Measurements from ENCODE around the gene ERN1. TPM values are rescaled to one million over a fixed set of nuclear protein-coding genes. Genes with fewer than 3 reads are reported as not detected.

Gene ERN1
- total and polyA plus RNA-seq, 2 of the 13 experiments (the other 11 are each of a cell fraction or from before 2014, with no cell fraction given) = 6.0 to 12.7 TPM

GRCh38 chr17:64178011-64178825, 48.3 kb upstream of the ERN1 start (continued):
- TF ChIP-seq THAP9 (CRISPR knock-in tag; IDR thresholded peaks at IDR 0.05; ENCODE audit: borderline replicate concordance) = no peak; the same call in 1 of the 2 replicates
- TF ChIP-seq, protein P1, sequence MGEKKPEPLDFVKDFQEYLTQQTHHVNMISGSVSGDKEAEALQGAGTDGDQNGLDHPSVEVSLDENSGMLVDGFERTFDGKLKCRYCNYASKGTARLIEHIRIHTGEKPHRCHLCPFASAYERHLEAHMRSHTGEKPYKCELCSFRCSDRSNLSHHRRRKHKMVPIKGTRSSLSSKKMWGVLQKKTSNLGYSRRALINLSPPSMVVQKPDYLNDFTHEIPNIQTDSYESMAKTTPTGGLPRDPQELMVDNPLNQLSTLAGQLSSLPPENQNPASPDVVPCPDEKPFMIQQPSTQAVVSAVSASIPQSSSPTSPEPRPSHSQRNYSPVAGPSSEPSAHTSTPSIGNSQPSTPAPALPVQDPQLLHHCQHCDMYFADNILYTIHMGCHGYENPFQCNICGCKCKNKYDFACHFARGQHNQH (CRISPR knock-in tag; IDR thresholded peaks at IDR 0.05) = peak; percentile 76
- TF ChIP-seq ZNF839 (CRISPR knock-in tag; IDR thresholded peaks at IDR 0.05; ENCODE audit: borderline replicate concordance) = no peak
- TF ChIP-seq SIX1 (CRISPR knock-in tag; IDR thresholded peaks at IDR 0.05; ENCODE audit: borderline replicate concordance) = peak; percentile 85
- no peak for TF ChIP-seq JARID2 (CRISPR knock-in tag; IDR thresholded peaks at IDR 0.05; ENCODE audit: insufficient replicate concordance)
- TF ChIP-seq, protein P2, sequence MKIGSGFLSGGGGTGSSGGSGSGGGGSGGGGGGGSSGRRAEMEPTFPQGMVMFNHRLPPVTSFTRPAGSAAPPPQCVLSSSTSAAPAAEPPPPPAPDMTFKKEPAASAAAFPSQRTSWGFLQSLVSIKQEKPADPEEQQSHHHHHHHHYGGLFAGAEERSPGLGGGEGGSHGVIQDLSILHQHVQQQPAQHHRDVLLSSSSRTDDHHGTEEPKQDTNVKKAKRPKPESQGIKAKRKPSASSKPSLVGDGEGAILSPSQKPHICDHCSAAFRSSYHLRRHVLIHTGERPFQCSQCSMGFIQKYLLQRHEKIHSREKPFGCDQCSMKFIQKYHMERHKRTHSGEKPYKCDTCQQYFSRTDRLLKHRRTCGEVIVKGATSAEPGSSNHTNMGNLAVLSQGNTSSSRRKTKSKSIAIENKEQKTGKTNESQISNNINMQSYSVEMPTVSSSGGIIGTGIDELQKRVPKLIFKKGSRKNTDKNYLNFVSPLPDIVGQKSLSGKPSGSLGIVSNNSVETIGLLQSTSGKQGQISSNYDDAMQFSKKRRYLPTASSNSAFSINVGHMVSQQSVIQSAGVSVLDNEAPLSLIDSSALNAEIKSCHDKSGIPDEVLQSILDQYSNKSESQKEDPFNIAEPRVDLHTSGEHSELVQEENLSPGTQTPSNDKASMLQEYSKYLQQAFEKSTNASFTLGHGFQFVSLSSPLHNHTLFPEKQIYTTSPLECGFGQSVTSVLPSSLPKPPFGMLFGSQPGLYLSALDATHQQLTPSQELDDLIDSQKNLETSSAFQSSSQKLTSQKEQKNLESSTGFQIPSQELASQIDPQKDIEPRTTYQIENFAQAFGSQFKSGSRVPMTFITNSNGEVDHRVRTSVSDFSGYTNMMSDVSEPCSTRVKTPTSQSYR (CRISPR knock-in tag; IDR thresholded peaks at IDR 0.05; ENCODE audit: borderline replicate concordance) = peak; percentile 87; the same call in 1 of the 2 replicates
- TF ChIP-seq ISL2 (CRISPR knock-in tag; IDR thresholded peaks at IDR 0.05) = peak; percentile 59
- peak; percentile 38; the same call in 1 of the 2 replicates for TF ChIP-seq MEIS1 (CRISPR knock-in tag; IDR thresholded peaks at IDR 0.05; ENCODE audit: borderline replicate concordance)
- TF ChIP-seq ZNF12 (CRISPR knock-in tag; IDR thresholded peaks at IDR 0.05) = no peak; the same call in 1 of the 2 replicates
- TF ChIP-seq, protein P3, sequence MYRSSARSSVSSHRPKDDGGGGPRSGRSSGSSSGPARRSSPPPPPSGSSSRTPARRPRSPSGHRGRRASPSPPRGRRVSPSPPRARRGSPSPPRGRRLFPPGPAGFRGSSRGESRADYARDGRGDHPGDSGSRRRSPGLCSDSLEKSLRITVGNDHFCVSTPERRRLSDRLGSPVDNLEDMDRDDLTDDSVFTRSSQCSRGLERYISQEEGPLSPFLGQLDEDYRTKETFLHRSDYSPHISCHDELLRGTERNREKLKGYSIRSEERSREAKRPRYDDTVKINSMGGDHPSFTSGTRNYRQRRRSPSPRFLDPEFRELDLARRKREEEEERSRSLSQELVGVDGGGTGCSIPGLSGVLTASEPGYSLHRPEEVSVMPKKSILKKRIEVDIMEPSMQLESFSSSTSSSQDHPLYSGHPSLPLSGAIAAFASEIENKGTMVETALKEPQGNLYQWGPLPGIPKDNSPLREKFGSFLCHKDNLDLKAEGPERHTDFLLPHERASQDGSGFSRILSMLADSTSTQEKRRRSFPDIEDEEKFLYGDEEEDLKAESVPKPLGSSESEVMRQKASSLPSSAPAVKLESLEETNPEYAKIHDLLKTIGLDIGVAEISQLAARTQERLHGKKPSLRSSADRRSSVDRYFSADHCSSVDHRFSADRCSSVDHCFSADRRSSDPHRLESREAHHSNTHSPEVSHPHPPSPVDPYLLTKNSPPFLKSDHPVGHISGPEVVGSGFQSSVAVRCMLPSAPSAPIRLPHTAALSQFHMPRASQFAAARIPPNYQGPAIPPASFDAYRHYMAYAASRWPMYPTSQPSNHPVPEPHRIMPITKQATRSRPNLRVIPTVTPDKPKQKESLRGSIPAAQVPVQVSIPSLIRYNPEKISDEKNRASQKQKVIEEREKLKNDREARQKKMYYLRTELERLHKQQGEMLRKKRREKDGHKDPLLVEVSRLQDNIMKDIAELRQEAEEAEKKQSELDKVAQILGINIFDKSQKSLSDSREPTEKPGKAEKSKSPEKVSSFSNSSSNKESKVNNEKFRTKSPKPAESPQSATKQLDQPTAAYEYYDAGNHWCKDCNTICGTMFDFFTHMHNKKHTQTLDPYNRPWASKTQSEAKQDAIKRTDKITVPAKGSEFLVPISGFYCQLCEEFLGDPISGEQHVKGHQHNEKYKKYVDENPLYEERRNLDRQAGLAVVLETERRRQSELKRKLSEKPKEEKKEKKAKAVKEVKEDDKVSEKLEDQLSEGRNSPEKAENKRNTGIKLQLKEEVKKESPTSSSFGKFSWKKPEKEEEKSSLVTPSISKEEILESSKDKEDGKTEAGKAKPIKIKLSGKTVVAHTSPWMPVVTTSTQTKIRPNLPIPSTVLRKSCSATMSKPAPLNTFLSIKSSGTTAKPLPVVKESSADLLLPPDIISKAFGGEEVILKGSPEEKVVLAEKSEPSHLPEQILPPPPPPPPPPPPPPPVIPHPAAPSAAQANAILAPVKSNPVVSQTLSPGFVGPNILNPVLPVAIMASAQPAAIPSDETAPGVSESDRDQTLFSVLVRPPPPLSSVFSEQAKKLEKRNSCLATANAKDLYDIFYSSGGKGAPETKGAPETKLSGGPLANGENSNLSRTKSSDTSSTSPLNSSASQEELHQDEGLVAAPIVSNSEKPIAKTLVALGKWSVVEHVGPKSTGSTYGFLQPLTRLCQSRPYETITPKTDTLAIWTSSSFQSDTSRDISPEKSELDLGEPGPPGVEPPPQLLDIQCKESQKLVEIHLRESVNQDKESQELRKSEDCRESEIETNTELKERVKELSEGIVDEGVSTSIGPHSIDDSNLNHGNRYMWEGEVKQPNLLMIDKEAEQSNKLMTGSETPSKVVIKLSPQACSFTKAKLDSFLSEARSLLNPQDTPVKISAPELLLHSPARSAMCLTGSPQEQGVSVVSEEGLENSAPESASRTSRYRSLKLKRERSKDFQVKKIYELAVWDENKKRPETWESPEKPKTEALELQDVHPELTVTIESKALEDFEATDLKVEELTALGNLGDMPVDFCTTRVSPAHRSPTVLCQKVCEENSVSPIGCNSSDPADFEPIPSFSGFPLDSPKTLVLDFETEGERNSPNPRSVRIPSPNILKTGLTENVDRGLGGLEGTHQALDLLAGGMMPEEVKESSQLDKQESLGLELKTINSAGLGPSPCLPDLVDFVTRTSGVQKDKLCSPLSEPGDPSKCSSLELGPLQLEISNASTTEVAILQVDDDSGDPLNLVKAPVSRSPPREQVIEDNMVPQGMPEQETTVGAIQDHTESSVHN (CRISPR knock-in tag; IDR thresholded peaks at IDR 0.05) = no peak
- no peak for TF ChIP-seq ZNF713 (CRISPR knock-in tag; IDR thresholded peaks at IDR 0.05)

Data from HepG2 (cell line).